ENCODE measurements around the gene TRIM44.
"Not testable (repeated sequence)": the region's sequence is repeated elsewhere in the genome, so short reads cannot be mapped to it uniquely, and the experiment has no call there.

Gene TRIM44

GRCh38 chr11:35836205-35836604, 173.6 kb downstream of the TRIM44 start:
- Histone ChIP-seq H3K9me3 (ENCODE audit: control insufficient read depth, low read length) (no peaks in the 10 kb centered on the region), H3K4me2 (ENCODE audit: low read length) (no peak overlapping the region), H3K4me1 (no peaks in the 10 kb centered on the region), H3K27ac (no peak overlapping the region), H3K36me3 (ENCODE audit: control insufficient read depth, insufficient read depth, low read length) (no peaks in the 10 kb centered on the region), H3K79me2 (no peaks in the 10 kb centered on the region), H3K4me3 (ENCODE audit: low read depth, low read length) (no peak overlapping the region), H3K9ac (no peak overlapping the region), H3K27me3 (ENCODE audit: control insufficient read depth, insufficient read depth, low read length) (no peaks in the 10 kb centered on the region), H2AFZ (no peak overlapping the region)
- no peak for TF ChIP-seq CTCF (IDR thresholded peaks at IDR 0.05)

- Histone ChIP-seq H3K27me3 (ENCODE audit: control insufficient read depth, insufficient read depth, low read length) (no peaks in the 10 kb centered on the region), H3K4me1 (no peaks in the 10 kb centered on the region), H2AFZ (no peak overlapping the region), H3K27ac (no peak overlapping the region), H3K4me2 (ENCODE audit: low read length) (no peak overlapping the region), H3K9ac (no peak overlapping the region), H3K9me3 (ENCODE audit: control insufficient read depth, low read length) (no peaks in the 10 kb centered on the region), H3K4me3 (ENCODE audit: low read depth, low read length) (no peak overlapping the region), H3K36me3 (ENCODE audit: control insufficient read depth, insufficient read depth, low read length) (no peaks in the 10 kb centered on the region), H3K79me2 (no peaks in the 10 kb centered on the region)
- no peak for TF ChIP-seq CTCF (IDR thresholded peaks at IDR 0.05)
Observed at GRCh38 chr11:35838071-35838470, 175.5 kb downstream of the TRIM44 start.

GRCh38 chr11:35838697-35839367, 176.3 kb downstream of the TRIM44 start:
- not testable (repeated sequence) for H3K9me3 ChIP-seq (ENCODE audit: control insufficient read depth, low read length); H3K9ac ChIP-seq; H3K27ac ChIP-seq; H3K36me3 ChIP-seq (ENCODE audit: control insufficient read depth, insufficient read depth, low read length); H3K4me1 ChIP-seq; H2AFZ ChIP-seq; H3K27me3 ChIP-seq (ENCODE audit: control insufficient read depth, insufficient read depth, low read length); H3K4me2 ChIP-seq (ENCODE audit: low read length); H3K79me2 ChIP-seq; H3K4me3 ChIP-seq (ENCODE audit: low read depth, low read length)

- no peak overlapping the region for H3K9ac ChIP-seq
- H3K36me3 ChIP-seq (ENCODE audit: control insufficient read depth, insufficient read depth, low read length) = no peaks in the 10 kb centered on the region
- H3K27me3 ChIP-seq (ENCODE audit: control insufficient read depth, insufficient read depth, low read length) = no peaks in the 10 kb centered on the region
- no peaks in the 10 kb centered on the region for H3K4me1 ChIP-seq
- H3K27ac ChIP-seq = no peak overlapping the region
- H3K4me3 ChIP-seq (ENCODE audit: low read depth, low read length) = no peak overlapping the region
- H2AFZ ChIP-seq = no peak overlapping the region
- H3K4me2 ChIP-seq (ENCODE audit: low read length) = no peak overlapping the region
- H3K79me2 ChIP-seq = no peaks in the 10 kb centered on the region
- no peak for TF ChIP-seq CTCF (IDR thresholded peaks at IDR 0.05)
- H3K9me3 ChIP-seq (ENCODE audit: control insufficient read depth, low read length) = no peaks in the 10 kb centered on the region
Observed at GRCh38 chr11:35839368-35840161, 177.0 kb downstream of the TRIM44 start.

GRCh38 chr11:35841733-35842132, 179.2 kb downstream of the TRIM44 start:
- no peak for TF ChIP-seq CTCF (IDR thresholded peaks at IDR 0.05)
- no peak overlapping the region for H2AFZ ChIP-seq
- no peaks in the 10 kb centered on the region for H3K79me2 ChIP-seq
- H3K27ac ChIP-seq = no peak overlapping the region
- H3K9me3 ChIP-seq (ENCODE audit: control insufficient read depth, low read length) = no peaks in the 10 kb centered on the region
- H3K4me1 ChIP-seq = no peaks in the 10 kb centered on the region
- H3K27me3 ChIP-seq (ENCODE audit: control insufficient read depth, insufficient read depth, low read length) = no peaks in the 10 kb centered on the region
- H3K4me3 ChIP-seq (ENCODE audit: low read depth, low read length) = no peak overlapping the region
- no peaks in the 10 kb centered on the region for H3K36me3 ChIP-seq (ENCODE audit: control insufficient read depth, insufficient read depth, low read length)
- H3K4me2 ChIP-seq (ENCODE audit: low read length) = no peak overlapping the region
- no peak overlapping the region for H3K9ac ChIP-seq
